B cell (primary cell): ENCODE measurements around the gene PCDHGA10. TPM values are rescaled to one million over a fixed set of nuclear protein-coding genes. Genes with fewer than 3 reads are reported as not detected.

Experiments
- ATAC-seq: fragments of 200-7000 bp; cut with Tn5 transposase; one replicate; pipeline ENCODE4 v1.10.0; 2021; ENCODE audit warnings: low read depth, mild to moderate bottlenecking, moderate number of reproducible peaks, moderate library complexity
- CTCF ChIA-PET: fragments of 350-600 bp; sonication (Branson Sonifier 250); formaldehyde crosslinking; loops from one replicate; lab custom pipeline; 2021; ENCODE audit warnings: antibody characterized with exemption, inconsistent platforms; lab: Charles Lee
- POLR2A ChIA-PET: fragments of 350-600 bp; sonication (Branson Sonifier 250); formaldehyde crosslinking; loops from one replicate; lab custom pipeline; 2021; ENCODE audit warnings: antibody characterized with exemption; lab: Charles Lee
- DNase-seq: peaks from one replicate; pipeline ENCODE4 v3.0.0; 2013
- H2AFZ ChIP-seq: 2 replicates; pipeline ENCODE4 v1.6.1; 2012; ENCODE audit warnings: mild to moderate bottlenecking, low read depth, low read length; ENCODE audit not compliant: insufficient read depth, poor library complexity, severe bottlenecking
- H3K27ac ChIP-seq, 2 donors: 1 replicate in 1 of 2; 2 replicates in 1 of 2; pipeline ENCODE4 v1.5.1; 2012 to 2013; ENCODE audit warnings: low read length in 2 of 2, mild to moderate bottlenecking in 2 of 2, moderate library complexity in 1 of 2
- H3K27me3 ChIP-seq, 4 experiments: fragments of 200-600 bp in 1 of 4; sonication (generic) in 1 of 4; replicated peaks in 1 of 4; 1 replicate in 2 of 4; 2 replicates in 2 of 4; pipeline versions ENCODE4 v1.6.1 to v1.7.0; 2013 to 2016; ENCODE audit warnings: low read length in 3 of 4, mild to moderate bottlenecking in 2 of 4, mixed read lengths in 1 of 4, moderate library complexity in 1 of 4; ENCODE audit not compliant: insufficient read depth in 4 of 4, control insufficient read depth in 3 of 4; ENCODE audit errors: control extremely low read depth in 1 of 4
- H3K36me3 ChIP-seq, 2 experiments: replicated peaks in 1 of 2; 1 replicate in 1 of 2; 2 replicates in 1 of 2; pipeline versions ENCODE4 v1.6.1 to v1.7.1; 2013; ENCODE audit warnings: low read length in 1 of 2; ENCODE audit not compliant: insufficient read depth in 2 of 2, control insufficient read depth in 1 of 2; ENCODE audit errors: control extremely low read depth in 1 of 2, extremely low read depth in 1 of 2
- H3K4me1 ChIP-seq, 2 donors: fragments of 200-600 bp in 1 of 2; sonication (generic) in 1 of 2; 1 replicate in 1 of 2; 2 replicates in 1 of 2; pipeline versions ENCODE4 v1.5.1 to v1.6.1; 2013 to 2017; ENCODE audit warnings: low read length in 2 of 2; ENCODE audit not compliant: control insufficient read depth in 2 of 2, insufficient read depth in 2 of 2
- H3K4me2 ChIP-seq: replicated peaks from 2 replicates; pipeline ENCODE3; 2012; ENCODE audit warnings: mild to moderate bottlenecking, low read depth, low read length; ENCODE audit not compliant: poor library complexity, severe bottlenecking
- H3K4me3 ChIP-seq, 5 experiments: fragments of 200-600 bp in 1 of 5; sonication (generic) in 1 of 5; 1 replicate in 3 of 5; 2 replicates in 2 of 5; pipeline versions ENCODE4 v1.5.1 to v1.7.0; 2011 to 2016; ENCODE audit warnings: low read length in 4 of 5, mild to moderate bottlenecking in 4 of 5, low read depth in 2 of 5, control low read depth in 1 of 5, moderate library complexity in 1 of 5; ENCODE audit not compliant: insufficient read depth in 1 of 5; ENCODE audit errors: control extremely low read depth in 1 of 5, extremely low read depth in 1 of 5
- H3K79me2 ChIP-seq: fragments of 200-600 bp; sonication (generic); one replicate; pipeline ENCODE4 v1.6.0; 2016; ENCODE audit warnings: low read length; ENCODE audit not compliant: control insufficient read depth, insufficient read depth
- H3K9ac ChIP-seq: fragments of 200-600 bp; sonication (generic); 2 replicates; pipeline ENCODE4 v1.6.1; 2017; ENCODE audit warnings: mild to moderate bottlenecking, low read length, moderate library complexity
- H3K9me3 ChIP-seq, 3 donors: one replicate each; pipeline versions ENCODE4 v1.6.1 to v1.7.1; 2013; ENCODE audit warnings: low read length in 2 of 3; ENCODE audit not compliant: control insufficient read depth in 2 of 3, insufficient read depth in 1 of 3; ENCODE audit errors: control extremely low read depth in 1 of 3
- H4K20me1 ChIP-seq: 2 replicates; pipeline ENCODE4 v1.6.0; 2012; ENCODE audit warnings: mild to moderate bottlenecking, low read length; ENCODE audit not compliant: insufficient read depth, control insufficient read depth, poor library complexity, severe bottlenecking
- H3K27ac Mint-ChIP-seq: one replicate; pipeline ENCODE4 v1.8.0; 2021; ENCODE audit warnings: mixed read lengths
- H3K27me3 Mint-ChIP-seq: one replicate; pipeline ENCODE4 v1.8.0; 2021; ENCODE audit warnings: mixed read lengths
- H3K4me1 Mint-ChIP-seq: one replicate; pipeline ENCODE4 v1.8.0; 2021; ENCODE audit warnings: mixed read lengths
- H3K4me3 Mint-ChIP-seq: one replicate; pipeline ENCODE4 v1.8.0; 2021; ENCODE audit warnings: mixed read lengths
- H3K9me3 Mint-ChIP-seq: one replicate; pipeline ENCODE4 v1.8.0; 2022; ENCODE audit warnings: mixed read lengths; ENCODE audit not compliant: insufficient read depth
- EZH2 ChIP-seq: IDR thresholded peaks from 2 replicates; pipeline ENCODE4 v1.6.1; 2012; ENCODE audit warnings: borderline replicate concordance, low read depth, mild to moderate bottlenecking, moderate library complexity, low read length; ENCODE audit not compliant: insufficient read depth, poor library complexity, severe bottlenecking
- WGBS: methylation state at CpG from one replicate; pipeline ENCODE4 v1.1.5; 2013; ENCODE audit warnings: missing lambda C conversion rate; ENCODE audit not compliant: insufficient coverage; 5-methylcytosine and 5-hydroxymethylcytosine counted together
- intact Hi-C: fragments of 100-400 bp; cut with micrococcal nuclease; formaldehyde crosslinking; loops from one replicate; pipeline ENCODE4 v1.10.0; 2022
- polyA plus RNA-seq: library from polyadenylated mRNA; depleted of rRNA; stranded (reverse); fragments of >200 nt; gene quantifications from 2 replicates; pipeline ENCODE4 v1.2.3, GENCODE V29; 2012
- total RNA-seq, 2 donors: library from RNA; stranded (reverse); fragments of 120-200 nt in 1 of 2; gene quantifications; 1 replicate in 1 of 2; 2 replicates in 1 of 2; pipeline versions ENCODE4 v1.2.3 to v1.2.4, GENCODE V29; 2013 to 2022
- TF ChIP-seq, protein P1 (sequence below): fragments of 200-600 bp; IDR thresholded peaks from one replicate; pipeline ENCODE4 v1.8.0; 2022; ENCODE audit warnings: antibody characterized with exemption, mild to moderate bottlenecking

PCDHGA10 gene
- total and polyA plus RNA-seq, 2 donors (not counting 1 experiment from before 2014, with no cell fraction given): 0.10 to 1.9 TPM

DNA sequence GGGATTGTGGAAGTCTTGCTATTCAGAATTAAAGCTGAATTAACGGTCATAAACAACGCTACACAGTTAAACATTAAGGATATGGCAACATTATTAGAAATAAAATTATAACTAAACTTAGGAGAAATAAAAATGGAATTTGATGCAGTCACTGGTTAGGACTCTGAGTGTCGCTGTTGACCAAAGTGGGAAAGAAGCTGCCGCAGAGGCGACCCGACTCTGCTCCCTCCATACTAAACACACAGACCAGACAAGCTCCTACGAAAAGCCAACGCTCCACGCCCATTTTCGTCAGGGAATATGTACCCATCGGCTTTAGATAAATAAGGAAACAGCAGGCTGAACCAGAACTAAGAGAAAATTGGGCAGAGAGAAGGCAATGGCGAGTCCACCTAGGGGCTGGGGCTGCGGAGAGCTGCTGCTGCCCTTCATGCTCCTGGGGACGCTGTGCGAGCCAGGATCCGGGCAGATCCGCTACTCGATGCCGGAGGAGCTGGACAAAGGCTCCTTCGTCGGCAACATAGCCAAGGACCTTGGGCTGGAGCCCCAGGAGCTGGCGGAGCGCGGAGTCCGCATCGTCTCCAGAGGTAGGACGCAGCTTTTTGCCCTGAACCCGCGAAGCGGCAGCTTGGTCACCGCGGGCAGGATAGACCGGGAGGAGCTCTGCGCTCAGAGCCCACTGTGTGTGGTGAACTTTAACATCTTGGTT is 48.7 kb upstream of the PCDHGA10 start, which contains the start of gene PCDHGA5:
Gene PCDHGA5 (plus strand): TSS at position 211 of the 709 bp plus-strand sequence. CDS start 169 bp downstream, at position 380.
- Mint-ChIP-seq H3K4me3 (no peak within 1 kb of the TSS), H3K27me3 (peaks cover 63% of the 10 kb centered on the region), H3K9me3 (peaks cover 6% of the 10 kb centered on the region), H3K27ac (no peak within 1 kb of the TSS), H3K4me1 (peaks cover 9% of the 10 kb centered on the region)
- CTCF ChIA-PET: interaction anchor here (0.6 to 1.2 kb wide), 2 partner anchors 17 to 200 kb away, joined by 3 read pairs; no protein-coding TSS in a partner anchor
- peaks cover 0 to 4% of the 10 kb centered on the region in 2 donors for H3K4me1 ChIP-seq
- H4K20me1 ChIP-seq: no peaks in the 10 kb centered on the region
- peaks cover 0 to 64% (median 42%) of the 10 kb centered on the region in 4 experiments for H3K27me3 ChIP-seq
- DNase-seq (no peak), ATAC-seq (no peak)
- H3K4me2 ChIP-seq: no peak within 1 kb of the TSS
- H3K9me3 ChIP-seq: peaks cover 10 to 57% (median 54%) of the 10 kb centered on the region in 3 donors
- H3K79me2 ChIP-seq: no peaks in the 10 kb centered on the region
- no peak within 1 kb of the TSS for H3K9ac ChIP-seq
- H3K4me3 ChIP-seq: no peak within 1 kb of the TSS
- TF ChIP-seq, protein P1, sequence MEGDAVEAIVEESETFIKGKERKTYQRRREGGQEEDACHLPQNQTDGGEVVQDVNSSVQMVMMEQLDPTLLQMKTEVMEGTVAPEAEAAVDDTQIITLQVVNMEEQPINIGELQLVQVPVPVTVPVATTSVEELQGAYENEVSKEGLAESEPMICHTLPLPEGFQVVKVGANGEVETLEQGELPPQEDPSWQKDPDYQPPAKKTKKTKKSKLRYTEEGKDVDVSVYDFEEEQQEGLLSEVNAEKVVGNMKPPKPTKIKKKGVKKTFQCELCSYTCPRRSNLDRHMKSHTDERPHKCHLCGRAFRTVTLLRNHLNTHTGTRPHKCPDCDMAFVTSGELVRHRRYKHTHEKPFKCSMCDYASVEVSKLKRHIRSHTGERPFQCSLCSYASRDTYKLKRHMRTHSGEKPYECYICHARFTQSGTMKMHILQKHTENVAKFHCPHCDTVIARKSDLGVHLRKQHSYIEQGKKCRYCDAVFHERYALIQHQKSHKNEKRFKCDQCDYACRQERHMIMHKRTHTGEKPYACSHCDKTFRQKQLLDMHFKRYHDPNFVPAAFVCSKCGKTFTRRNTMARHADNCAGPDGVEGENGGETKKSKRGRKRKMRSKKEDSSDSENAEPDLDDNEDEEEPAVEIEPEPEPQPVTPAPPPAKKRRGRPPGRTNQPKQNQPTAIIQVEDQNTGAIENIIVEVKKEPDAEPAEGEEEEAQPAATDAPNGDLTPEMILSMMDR: no peak
- TF ChIP-seq EZH2: no peak
- no peaks in the 10 kb centered on the region for H3K36me3 ChIP-seq
- WGBS: 33% methylated on average over 32 of the region's 34 CpGs
- intact Hi-C loops: no loop called here
- no peak within 1 kb of the TSS for H2AFZ ChIP-seq
- no peak within 1 kb of the TSS for H3K27ac ChIP-seq
- POLR2A ChIA-PET: no interaction called here
